CD4-positive, CD25-positive, alpha-beta regulatory T cell (primary cell): ENCODE results near the gene CD40. TPM values are rescaled to one million over a fixed set of nuclear protein-coding genes. Genes with fewer than 3 reads are reported as not detected.
"Not testable (repeated sequence)": the region's sequence is repeated elsewhere in the genome, so short reads cannot be mapped to it uniquely, and the experiment has no call there.

ENCODE experiments used
- ATAC-seq, 2 donors: fragments of 150-1000 bp; cut with Tn5 transposase; one replicate each; pipeline ENCODE4 v1.10.0; 2021; ENCODE audit warnings: low read depth in 2 of 2, moderate number of reproducible peaks in 2 of 2, moderate library complexity in 1 of 2
- DNase-seq, 3 donors: peaks; one replicate each; pipeline versions ENCODE4 v3.0.0 to v3.0.0-alpha.2; 2012 to 2022; ENCODE audit warnings: mixed read lengths in 1 of 3
- H3K27ac ChIP-seq: one replicate; pipeline ENCODE4 v1.7.0; 2013; ENCODE audit warnings: mild to moderate bottlenecking, low read length; ENCODE audit not compliant: insufficient read depth, poor library complexity, severe bottlenecking
- H3K27me3 ChIP-seq: one replicate; pipeline ENCODE4 v1.7.0; 2013; ENCODE audit warnings: low read length; ENCODE audit not compliant: control insufficient read depth, insufficient read depth
- H3K36me3 ChIP-seq: one replicate; pipeline ENCODE4 v1.7.0; 2013; ENCODE audit warnings: mild to moderate bottlenecking, low read length, moderate library complexity; ENCODE audit not compliant: control insufficient read depth, insufficient read depth
- H3K4me1 ChIP-seq: 2 replicates; pipeline ENCODE4 v1.7.0; 2013; ENCODE audit warnings: mild to moderate bottlenecking, low read length; ENCODE audit not compliant: insufficient read depth, control insufficient read depth, poor library complexity, severe bottlenecking
- H3K4me3 ChIP-seq: one replicate; pipeline ENCODE4 v1.7.0; 2013; ENCODE audit warnings: low read depth, mild to moderate bottlenecking, low read length, moderate library complexity
- H3K9me3 ChIP-seq, 2 experiments: 1 replicate in 1 of 2; 2 replicates in 1 of 2; pipeline ENCODE4 v1.7.0; 2013; ENCODE audit warnings: low read length in 2 of 2, mild to moderate bottlenecking in 1 of 2, moderate library complexity in 1 of 2; ENCODE audit not compliant: control insufficient read depth in 2 of 2
- H3K27ac Mint-ChIP-seq, 3 donors: one replicate each; pipeline ENCODE4 v1.8.0; 2020 to 2022; ENCODE audit warnings: mild to moderate bottlenecking in 3 of 3, mixed read lengths in 3 of 3, moderate library complexity in 2 of 3
- H3K27me3 Mint-ChIP-seq: one replicate; pipeline ENCODE4 v1.8.0; 2022; ENCODE audit warnings: mild to moderate bottlenecking, mixed read lengths
- H3K36me3 Mint-ChIP-seq: one replicate; pipeline ENCODE4 v1.8.0; 2020; ENCODE audit warnings: mixed read lengths
- H3K4me1 Mint-ChIP-seq, 4 donors: one replicate each; pipeline ENCODE4 v1.8.0; 2020 to 2022; ENCODE audit warnings: mixed read lengths in 4 of 4, mild to moderate bottlenecking in 1 of 4
- H3K4me3 Mint-ChIP-seq, 4 donors: one replicate each; pipeline ENCODE4 v1.8.0; 2020 to 2022; ENCODE audit warnings: mild to moderate bottlenecking in 4 of 4, mixed read lengths in 4 of 4, moderate library complexity in 3 of 4
- H3K9me3 Mint-ChIP-seq, 7 donors: one replicate each; pipeline ENCODE4 v1.8.0; 2020 to 2022; ENCODE audit warnings: mixed read lengths in 7 of 7, mild to moderate bottlenecking in 3 of 7, moderate library complexity in 2 of 7
- polyA plus RNA-seq, 4 donors: library from polyadenylated mRNA; unstranded; fragments of 300-500 nt; fragmentation: Illumina TruSeq; gene quantifications; one replicate each; pipeline ENCODE4 v1.2.3, GENCODE V29; 2021
- total RNA-seq: library from RNA; stranded (reverse); gene quantifications from one replicate; pipeline ENCODE4 v1.2.3, GENCODE V29; 2022

The CD40 gene
- total and polyA plus RNA-seq, 5 donors from 2014 or later = 1.7 to 8.7 (median 7.2) TPM

DNA sequence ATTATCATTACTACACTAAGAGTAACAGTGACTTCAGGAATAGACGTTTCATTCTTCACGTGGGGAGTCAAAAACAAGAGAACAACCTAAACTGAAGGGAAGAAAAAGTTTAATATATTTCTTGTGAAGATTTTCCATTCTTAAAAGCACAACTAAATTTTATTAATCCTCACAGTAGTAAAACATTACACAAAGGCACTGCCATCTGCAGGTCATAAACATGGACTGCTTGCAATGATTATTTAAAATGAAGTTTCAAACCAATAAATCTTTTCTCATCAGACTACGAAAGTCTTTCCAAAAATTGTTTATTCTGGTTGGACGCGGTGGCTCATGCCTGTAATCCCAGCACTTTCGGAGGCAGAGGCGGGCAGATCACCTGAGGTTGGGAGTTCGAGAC is 31.0 kb upstream of the CD40 start:
- Mint-ChIP-seq H3K4me1 (peaks cover 49 to 80% (median 60%) of the 10 kb centered on the region in 4 donors), H3K36me3 (no peaks in the 10 kb centered on the region), H3K27me3 (peaks cover 4% of the 10 kb centered on the region), H3K27ac (peak overlapping the region in 1 of 3 donors; percentile 70), H3K4me3 (peak overlapping the region; percentile 88 to 95 (median 91)), H3K9me3 (no peaks in the 10 kb centered on the region)
- no peak for ATAC-seq
- Histone ChIP-seq H3K4me1 (peaks cover 52% of the 10 kb centered on the region), H3K36me3 (no peaks in the 10 kb centered on the region), H3K4me3 (peak overlapping the region; percentile 8), H3K27me3 (no peaks in the 10 kb centered on the region), H3K27ac (no peak overlapping the region), H3K9me3 (no peaks in the 10 kb centered on the region)
- DNase-seq = peak in 2 of 3 donors; percentile 15 to 45

DNA sequence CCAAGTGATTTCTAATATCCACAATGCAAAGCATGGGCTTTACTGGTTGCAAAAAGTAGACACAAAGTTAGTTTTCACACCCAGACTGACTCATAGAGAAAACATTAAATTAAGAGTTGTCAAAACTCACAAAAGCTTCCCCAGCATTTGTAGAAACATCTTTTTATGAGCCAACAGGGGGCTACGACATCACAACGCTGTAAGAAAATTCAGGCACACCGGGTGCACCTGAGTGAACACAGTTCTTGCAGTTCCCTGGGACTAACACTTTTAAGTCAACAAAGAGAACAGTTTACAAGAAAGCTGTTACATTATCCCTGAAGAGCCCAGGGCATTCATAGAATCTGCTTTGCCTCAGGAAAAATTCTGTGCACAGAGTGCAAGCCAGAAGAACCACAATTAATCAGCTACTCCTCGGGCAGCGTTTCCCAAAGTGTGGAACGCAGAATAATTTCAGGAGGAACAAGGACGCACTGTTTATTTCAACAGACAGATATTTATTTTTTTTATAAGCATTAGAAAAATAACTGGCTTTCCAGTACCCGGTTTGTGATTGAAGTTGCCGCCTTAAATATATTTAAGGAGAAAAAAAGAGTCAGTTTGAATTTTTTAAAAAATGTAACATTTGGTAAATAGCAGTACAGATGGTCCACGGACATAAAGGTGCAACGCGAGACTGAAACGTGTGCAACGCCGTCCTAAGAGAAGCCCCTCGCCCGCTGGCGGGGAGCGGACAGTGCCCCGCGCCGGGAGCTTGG is 29.5 kb upstream of the CD40 start:
- Histone ChIP-seq H3K4me1 (peaks cover 44% of the 10 kb centered on the region), H3K27ac (peak overlapping the region; percentile 89), H3K9me3 (no peaks in the 10 kb centered on the region), H3K36me3 (no peaks in the 10 kb centered on the region), H3K27me3 (no peaks in the 10 kb centered on the region), H3K4me3 (peak overlapping the region; percentile 85)
- Mint-ChIP-seq H3K4me1 (peaks cover 37 to 65% (median 47%) of the 10 kb centered on the region in 4 donors), H3K36me3 (no peaks in the 10 kb centered on the region), H3K9me3 (peaks cover 0 to 1% (median 0%) of the 10 kb centered on the region in 7 donors), H3K27me3 (peaks cover 4% of the 10 kb centered on the region), H3K4me3 (peak overlapping the region; percentile 88 to 95 (median 91)), H3K27ac (peak overlapping the region in 2 of 3 donors; percentile 70 to 73)
- DNase-seq (peak in 2 of 3 donors; percentile 4 to 34), ATAC-seq (no peak)

DNA sequence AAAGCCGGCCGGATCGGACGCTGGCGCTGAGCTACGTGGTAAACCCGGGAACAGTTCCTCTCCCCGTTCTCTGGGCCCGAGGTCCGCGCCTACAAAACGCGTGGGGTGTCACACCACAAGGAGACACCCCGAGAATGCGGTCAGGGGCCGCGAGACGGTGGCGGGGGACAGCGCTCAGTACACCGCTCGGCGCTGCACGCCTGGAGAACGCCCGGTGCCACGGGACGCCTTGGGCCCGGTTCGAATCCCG is 29.0 kb upstream of the CD40 start:
- H3K36me3 Mint-ChIP-seq = no peaks in the 10 kb centered on the region
- H3K4me1 Mint-ChIP-seq = peaks cover 33 to 60% (median 44%) of the 10 kb centered on the region in 4 donors
- peak overlapping the region; percentile 89 for H3K27ac ChIP-seq
- H3K27me3 ChIP-seq = no peaks in the 10 kb centered on the region
- no peak for DNase-seq
- no peaks in the 10 kb centered on the region for H3K36me3 ChIP-seq
- peak overlapping the region; percentile 85 for H3K4me3 ChIP-seq
- peak overlapping the region; percentile 60 to 71 (median 70) for H3K27ac Mint-ChIP-seq
- peaks cover 44% of the 10 kb centered on the region for H3K4me1 ChIP-seq
- H3K9me3 ChIP-seq = no peaks in the 10 kb centered on the region
- peak overlapping the region; percentile 88 to 95 (median 91) for H3K4me3 Mint-ChIP-seq
- H3K27me3 Mint-ChIP-seq = peaks cover 4% of the 10 kb centered on the region
- no peak for ATAC-seq
- peaks cover 0 to 1% (median 0%) of the 10 kb centered on the region in 7 donors for H3K9me3 Mint-ChIP-seq

DNA sequence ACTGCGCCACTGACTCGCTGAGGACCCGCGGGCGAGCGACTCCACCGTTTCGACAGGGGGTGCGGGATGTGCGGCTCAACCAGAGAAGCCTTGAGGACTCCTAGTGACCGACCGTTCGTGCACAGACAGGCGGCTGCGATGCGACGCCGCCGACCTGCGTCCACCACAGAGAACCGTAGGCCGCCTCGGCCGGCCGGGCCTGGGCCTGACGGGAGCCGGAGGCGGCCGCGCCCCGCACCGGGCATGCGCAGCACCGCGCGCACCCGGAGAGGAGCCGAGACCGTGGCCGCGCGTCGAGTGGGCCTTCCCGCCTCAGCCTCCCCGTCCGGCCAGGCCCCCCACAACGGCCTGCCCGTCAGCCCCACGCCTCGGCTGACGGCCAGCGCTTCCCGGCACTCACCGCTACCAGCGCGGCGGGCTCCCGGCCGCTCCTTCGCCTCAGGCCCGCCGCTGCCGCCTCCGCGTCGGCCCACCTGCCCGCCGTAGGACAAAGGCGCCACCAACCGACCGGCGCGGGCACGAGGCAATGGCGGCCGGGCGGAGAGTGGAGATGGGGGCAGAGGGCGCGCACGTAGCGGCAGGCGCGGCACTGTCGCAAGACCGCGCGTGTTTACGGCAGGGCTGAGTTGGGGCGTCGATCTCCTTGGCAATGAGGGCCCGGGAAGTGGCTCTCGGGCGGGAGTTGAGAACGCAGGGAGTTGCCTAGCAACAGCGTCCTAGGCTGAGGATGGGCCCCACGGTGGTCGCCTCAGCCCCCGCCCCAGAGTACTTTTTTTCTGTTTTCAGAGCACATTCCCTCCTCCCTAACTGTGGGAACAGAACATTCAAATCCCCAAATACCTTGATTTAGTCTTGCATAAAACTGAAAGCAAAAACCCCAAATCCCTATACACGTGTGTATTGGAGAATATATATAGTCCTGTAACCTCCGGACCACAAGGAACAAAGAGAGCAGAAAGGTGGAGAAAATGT is 28.4 kb upstream of the CD40 start, which contains the start of gene NCOA5:
Gene NCOA5 (minus strand): TSS at position 546 of the 972 bp plus-strand sequence. CDS start 10,538 bp downstream, outside the sequence.
- Histone ChIP-seq H3K9me3 (no peaks in the 10 kb centered on the region), H3K36me3 (no peaks in the 10 kb centered on the region), H3K4me3 (peak within 1 kb of the TSS; percentile 90), H3K4me1 (peaks cover 44% of the 10 kb centered on the region), H3K27ac (peak within 1 kb of the TSS; percentile 89), H3K27me3 (no peaks in the 10 kb centered on the region)
- Mint-ChIP-seq H3K9me3 (peaks cover 0 to 1% (median 0%) of the 10 kb centered on the region in 7 donors), H3K27ac (peak within 1 kb of the TSS; percentile 70 to 90 (median 90)), H3K4me3 (peak within 1 kb of the TSS; percentile 88 to 95 (median 92)), H3K4me1 (peaks cover 30 to 54% (median 41%) of the 10 kb centered on the region in 4 donors), H3K36me3 (no peaks in the 10 kb centered on the region), H3K27me3 (peaks cover 4% of the 10 kb centered on the region)
- DNase-seq (peak; percentile 90 to 96 (median 95)), ATAC-seq (peak; percentile 92)

DNA sequence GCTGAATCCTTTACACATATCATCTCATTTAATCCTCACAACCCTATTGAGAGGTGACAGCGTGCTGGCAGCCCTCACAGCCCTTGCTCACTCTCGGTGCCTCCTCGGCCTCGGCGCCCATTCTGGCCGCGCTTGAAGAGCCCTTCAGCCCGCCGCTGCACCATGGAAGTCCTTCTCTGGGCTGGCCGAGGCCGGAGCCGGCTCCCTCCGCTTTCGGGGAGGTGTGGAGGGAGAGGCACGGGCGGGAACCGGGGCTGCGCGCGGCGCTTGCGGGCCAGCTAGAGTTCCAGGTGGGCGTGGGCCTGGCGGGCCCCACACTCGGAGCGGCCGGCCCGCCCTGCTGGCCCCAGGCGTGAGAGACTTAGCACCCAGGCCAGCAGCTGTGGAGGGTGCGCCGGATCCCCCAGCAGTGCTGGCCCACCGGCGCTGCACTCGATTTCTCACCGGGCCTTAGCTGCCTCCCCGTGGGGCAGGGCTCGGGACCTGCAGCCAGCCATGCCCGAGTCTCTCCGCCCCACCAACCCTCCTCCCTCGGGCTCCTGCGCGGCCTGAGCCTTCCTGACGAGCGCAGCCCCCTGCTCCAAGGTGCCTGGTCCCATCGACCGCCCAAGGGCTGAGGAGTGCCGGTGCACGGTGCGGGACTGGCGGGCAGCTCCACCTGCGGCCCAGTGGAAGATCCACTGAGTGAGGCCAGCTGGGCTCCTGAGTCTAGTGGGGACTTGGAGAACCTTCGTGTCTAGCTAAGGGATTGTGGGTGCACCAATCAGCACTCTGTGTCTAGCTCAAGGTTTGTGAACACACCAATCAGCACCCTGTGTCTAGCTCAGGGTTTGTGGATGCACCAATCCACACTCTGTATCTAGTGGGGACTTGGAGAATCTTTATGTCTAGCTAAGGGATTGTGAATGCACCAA is 26.2 kb upstream of the CD40 start:
- H3K9me3 ChIP-seq, H3K4me3 ChIP-seq, H3K27ac Mint-ChIP-seq, H3K27ac ChIP-seq, ATAC-seq, DNase-seq, H3K36me3 Mint-ChIP-seq, H3K9me3 Mint-ChIP-seq, H3K27me3 ChIP-seq, H3K36me3 ChIP-seq: not testable (repeated sequence)
- Mint-ChIP-seq H3K4me1 (peaks cover 19 to 32% (median 22%) of the 10 kb centered on the region in 4 donors), H3K27me3 (peaks cover 12% of the 10 kb centered on the region), H3K4me3 (peak overlapping the region in 1 of 4 donors; percentile 4)
- H3K4me1 ChIP-seq = peaks cover 26% of the 10 kb centered on the region

DNA sequence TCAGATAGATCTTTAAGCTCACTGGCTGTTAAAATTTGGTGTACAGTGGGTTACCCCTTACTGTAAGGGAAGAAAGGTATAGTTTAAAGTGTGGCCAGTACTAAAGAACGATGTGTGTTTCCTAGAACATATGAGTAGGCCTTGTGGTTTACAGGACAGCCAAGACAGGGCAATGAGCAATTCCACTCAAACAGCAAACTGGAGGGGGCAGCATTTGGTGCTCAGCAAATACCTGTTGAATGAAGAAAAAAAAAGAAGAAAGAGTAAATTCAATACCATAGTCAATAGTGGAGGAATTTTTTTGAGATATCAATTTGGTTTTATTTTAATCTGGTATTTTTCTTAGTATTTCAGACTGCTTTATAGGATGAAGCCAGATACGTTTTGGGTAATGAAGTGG is 24.6 kb upstream of the CD40 start:
- ATAC-seq = no peak
- Mint-ChIP-seq H3K27me3 (peaks cover 25% of the 10 kb centered on the region), H3K27ac (no peak overlapping the region), H3K4me3 (peak overlapping the region in 2 of 4 donors; percentile 13 to 59), H3K9me3 (peaks cover 0 to 1% (median 0%) of the 10 kb centered on the region in 7 donors), H3K4me1 (peaks cover 5 to 16% (median 7%) of the 10 kb centered on the region in 4 donors), H3K36me3 (no peaks in the 10 kb centered on the region)
- Histone ChIP-seq H3K36me3 (no peaks in the 10 kb centered on the region), H3K27me3 (peaks cover 4% of the 10 kb centered on the region), H3K9me3 (no peaks in the 10 kb centered on the region), H3K27ac (no peak overlapping the region), H3K4me3 (no peak overlapping the region), H3K4me1 (peaks cover 10% of the 10 kb centered on the region)
- DNase-seq = no peak
